Neural progenitor cell (in vitro differentiated cells): ENCODE results near the gene PDCD4. TPM values are rescaled to one million over a fixed set of nuclear protein-coding genes. Genes with fewer than 3 reads are reported as not detected.

Experiments used
- DNase-seq: peaks from one replicate; pipeline ENCODE4 v3.0.0-alpha.2; 2016; ENCODE audit warnings: low spot score
- H2AFZ ChIP-seq: fragments of 200-600 bp; sonication (generic); replicated peaks from 2 replicates; pipeline ENCODE4 v1.6.1; 2016; ENCODE audit warnings: antibody characterized with exemption
- H3F3A ChIP-seq: fragments of 200-600 bp; sonication (generic); 2 replicates; pipeline ENCODE4 v1.6.1; 2016; ENCODE audit warnings: antibody characterized with exemption, low read depth
- H3K27ac ChIP-seq: fragments of 200-600 bp; sonication (generic); 2 replicates; pipeline ENCODE4 v1.5.1; 2016; ENCODE audit warnings: mild to moderate bottlenecking
- H3K27me3 ChIP-seq: fragments of 200-600 bp; sonication (generic); 2 replicates; pipeline ENCODE4 v1.6.1; 2016; ENCODE audit warnings: mild to moderate bottlenecking, moderate library complexity
- H3K36me3 ChIP-seq: fragments of 200-600 bp; sonication (generic); 2 replicates; pipeline ENCODE4 v1.5.1; 2016
- H3K4me1 ChIP-seq: fragments of 200-600 bp; sonication (generic); 2 replicates; pipeline ENCODE4 v1.6.1; 2016; ENCODE audit warnings: mixed run types
- H3K4me2 ChIP-seq: fragments of 200-600 bp; sonication (generic); 2 replicates; pipeline ENCODE4 v1.6.1; 2016
- H3K4me3 ChIP-seq: fragments of 200-600 bp; sonication (generic); 2 replicates; pipeline ENCODE4 v1.5.1; 2016
- H3K79me2 ChIP-seq: fragments of 200-600 bp; sonication (generic); 2 replicates; pipeline ENCODE4 v1.6.1; 2016; ENCODE audit warnings: low read depth
- H3K9ac ChIP-seq: fragments of 200-600 bp; sonication (generic); 2 replicates; pipeline ENCODE4 v1.6.1; 2016
- H3K9me3 ChIP-seq: fragments of 200-600 bp; sonication (generic); 2 replicates; pipeline ENCODE4 v1.5.1; 2016; ENCODE audit warnings: low read depth
- H4K20me1 ChIP-seq: fragments of 200-600 bp; sonication (generic); 2 replicates; pipeline ENCODE4 v1.6.1; 2016; ENCODE audit warnings: low read depth
- H3K27ac Mint-ChIP-seq: 3 replicates; pipeline ENCODE4 v1.8.0; 2021; ENCODE audit warnings: mixed read lengths
- H3K27me3 Mint-ChIP-seq: 2 replicates; pipeline ENCODE4 v1.8.0; 2022; ENCODE audit warnings: low read depth, mild to moderate bottlenecking, inconsistent platforms, moderate library complexity, mixed read lengths; ENCODE audit not compliant: insufficient read depth
- H3K36me3 Mint-ChIP-seq: 3 replicates; pipeline ENCODE4 v1.8.0; 2021; ENCODE audit warnings: mixed read lengths
- H3K4me1 Mint-ChIP-seq: 3 replicates; pipeline ENCODE4 v1.8.0; 2021; ENCODE audit warnings: mixed read lengths
- H3K4me3 Mint-ChIP-seq: 3 replicates; pipeline ENCODE4 v1.8.0; 2021; ENCODE audit warnings: mild to moderate bottlenecking, moderate library complexity, mixed read lengths
- H3K9me3 Mint-ChIP-seq: 3 replicates; pipeline ENCODE4 v1.8.0; 2020; ENCODE audit warnings: mixed read lengths
- EZH2 ChIP-seq: fragments of 200-600 bp; sonication (generic); IDR thresholded peaks from 2 replicates; pipeline ENCODE4 v1.6.1; 2017; ENCODE audit warnings: antibody characterized with exemption, mild to moderate bottlenecking, moderate library complexity
- EZH2phosphoT487 ChIP-seq: fragments of 200-600 bp; sonication (generic); IDR thresholded peaks from 2 replicates; pipeline ENCODE4 v1.6.1; 2017; ENCODE audit warnings: antibody characterized with exemption
- total RNA-seq: library from RNA; depleted of rRNA; stranded (reverse); fragments of >200 nt; gene quantifications from 2 replicates; pipeline ENCODE4 v1.2.3, GENCODE V29; 2015; ENCODE audit warnings: low replicate concordance
- TF ChIP-seq, protein P1 (sequence below): fragments of 200-600 bp; sonication (generic); IDR thresholded peaks from 2 replicates; pipeline ENCODE4 v1.5.1; 2017; ENCODE audit warnings: antibody characterized with exemption, mild to moderate bottlenecking

The PDCD4 gene
- total RNA-seq, 1 donor from 2014 or later = 106 TPM

DNA sequence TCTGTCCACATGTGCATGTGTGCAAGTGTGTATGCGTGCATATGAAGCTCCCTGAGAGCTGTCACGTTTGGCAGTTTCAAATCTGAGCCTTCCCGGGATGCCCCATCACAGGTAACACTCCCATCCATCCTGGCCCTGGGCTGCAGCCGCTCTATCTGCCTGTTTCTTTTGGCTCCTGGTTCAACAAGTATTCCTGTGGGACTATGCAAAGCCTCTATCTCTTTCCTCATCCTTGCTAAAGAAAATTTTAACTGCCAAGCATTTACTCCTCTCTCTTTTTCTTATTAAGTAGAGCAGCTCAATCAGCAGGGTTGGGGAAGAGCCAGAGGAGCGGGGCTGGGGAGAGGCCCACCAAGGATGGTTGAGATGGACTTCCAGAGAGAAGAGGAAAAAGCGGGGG is 24.4 kb upstream of the PDCD4 start:
- H3K4me1 ChIP-seq = peaks cover 6% of the 10 kb centered on the region
- DNase-seq = no peak
- Mint-ChIP-seq H3K36me3 (no peaks in the 10 kb centered on the region), H3K4me3 (no peak overlapping the region), H3K27ac (peak overlapping the region; percentile 36), H3K9me3 (no peaks in the 10 kb centered on the region), H3K4me1 (peaks cover 27% of the 10 kb centered on the region), H3K27me3 (peaks cover 3% of the 10 kb centered on the region)
- H3K9me3 ChIP-seq = no peaks in the 10 kb centered on the region
- H3F3A ChIP-seq = no peaks in the 10 kb centered on the region
- H3K27me3 ChIP-seq = no peaks in the 10 kb centered on the region
- no peaks in the 10 kb centered on the region for H4K20me1 ChIP-seq
- H2AFZ ChIP-seq = peak overlapping the region; percentile 3
- H3K4me3 ChIP-seq = no peak overlapping the region
- no peak overlapping the region for H3K4me2 ChIP-seq
- TF ChIP-seq EZH2 = no peak
- no peak for TF ChIP-seq EZH2phosphoT487
- TF ChIP-seq, protein P1, sequence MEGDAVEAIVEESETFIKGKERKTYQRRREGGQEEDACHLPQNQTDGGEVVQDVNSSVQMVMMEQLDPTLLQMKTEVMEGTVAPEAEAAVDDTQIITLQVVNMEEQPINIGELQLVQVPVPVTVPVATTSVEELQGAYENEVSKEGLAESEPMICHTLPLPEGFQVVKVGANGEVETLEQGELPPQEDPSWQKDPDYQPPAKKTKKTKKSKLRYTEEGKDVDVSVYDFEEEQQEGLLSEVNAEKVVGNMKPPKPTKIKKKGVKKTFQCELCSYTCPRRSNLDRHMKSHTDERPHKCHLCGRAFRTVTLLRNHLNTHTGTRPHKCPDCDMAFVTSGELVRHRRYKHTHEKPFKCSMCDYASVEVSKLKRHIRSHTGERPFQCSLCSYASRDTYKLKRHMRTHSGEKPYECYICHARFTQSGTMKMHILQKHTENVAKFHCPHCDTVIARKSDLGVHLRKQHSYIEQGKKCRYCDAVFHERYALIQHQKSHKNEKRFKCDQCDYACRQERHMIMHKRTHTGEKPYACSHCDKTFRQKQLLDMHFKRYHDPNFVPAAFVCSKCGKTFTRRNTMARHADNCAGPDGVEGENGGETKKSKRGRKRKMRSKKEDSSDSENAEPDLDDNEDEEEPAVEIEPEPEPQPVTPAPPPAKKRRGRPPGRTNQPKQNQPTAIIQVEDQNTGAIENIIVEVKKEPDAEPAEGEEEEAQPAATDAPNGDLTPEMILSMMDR = no peak
- H3K9ac ChIP-seq = no peak overlapping the region
- no peaks in the 10 kb centered on the region for H3K36me3 ChIP-seq
- H3K79me2 ChIP-seq = no peaks in the 10 kb centered on the region
- H3K27ac ChIP-seq = no peak overlapping the region

DNA sequence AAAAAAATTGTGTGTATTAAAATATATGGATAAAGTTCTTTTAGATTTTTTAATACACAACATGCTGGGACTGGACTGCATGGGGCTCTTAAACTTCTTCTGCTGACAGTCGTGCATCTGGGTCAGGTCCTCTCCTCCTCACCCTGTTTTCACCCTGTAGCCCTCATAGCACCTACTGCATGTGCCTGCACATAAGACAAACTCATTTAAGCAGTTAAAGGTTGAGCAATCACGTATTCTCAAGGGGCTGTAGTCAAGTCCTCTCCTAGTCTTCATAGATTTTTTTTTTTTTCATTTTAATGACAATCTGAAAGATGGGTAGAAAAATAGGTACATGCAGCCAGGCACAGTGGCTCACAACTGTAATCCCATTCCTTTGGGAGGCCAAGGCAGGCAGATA is 23.6 kb upstream of the PDCD4 start:
- Histone ChIP-seq H3K9ac (no peak overlapping the region), H3K79me2 (no peaks in the 10 kb centered on the region), H3K27ac (no peak overlapping the region)

DNA sequence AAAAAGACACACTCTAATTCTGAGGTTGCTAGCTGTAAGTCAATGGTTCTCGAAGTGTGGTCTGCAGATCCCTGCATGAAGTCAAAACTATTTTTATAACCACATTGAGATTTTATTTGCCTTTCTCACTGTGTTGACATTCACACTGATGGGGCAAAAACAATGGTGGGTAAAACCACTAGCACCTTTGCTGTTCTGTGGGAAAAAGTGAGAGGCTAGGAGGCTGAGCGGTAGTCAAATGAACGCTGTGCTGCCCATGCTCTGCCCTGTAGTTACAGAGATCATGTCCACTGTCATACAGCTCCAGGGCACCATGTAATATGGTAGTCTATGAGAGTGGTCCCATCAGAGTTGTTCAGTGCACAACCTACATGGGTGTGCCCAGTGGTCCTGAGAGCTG is 21.6 kb upstream of the PDCD4 start:
- Histone ChIP-seq H2AFZ (no peak overlapping the region), H3K27me3 (no peaks in the 10 kb centered on the region), H3K9ac (no peak overlapping the region), H3K4me3 (no peak overlapping the region), H3K36me3 (no peaks in the 10 kb centered on the region), H4K20me1 (no peaks in the 10 kb centered on the region), H3K27ac (no peak overlapping the region), H3F3A (no peaks in the 10 kb centered on the region), H3K9me3 (no peaks in the 10 kb centered on the region), H3K4me2 (no peak overlapping the region), H3K79me2 (no peaks in the 10 kb centered on the region), H3K4me1 (no peaks in the 10 kb centered on the region)
- H3K9me3 Mint-ChIP-seq = no peaks in the 10 kb centered on the region
- H3K27me3 Mint-ChIP-seq = peaks cover 3% of the 10 kb centered on the region
- no peak overlapping the region for H3K27ac Mint-ChIP-seq
- no peak for DNase-seq
- no peaks in the 10 kb centered on the region for H3K36me3 Mint-ChIP-seq
- H3K4me3 Mint-ChIP-seq = no peak overlapping the region
- TF ChIP-seq EZH2 (no peak), EZH2phosphoT487 (no peak)
- TF ChIP-seq, protein P1 = no peak
- H3K4me1 Mint-ChIP-seq = peaks cover 15% of the 10 kb centered on the region

More for the DNA sequence above, 23.6 kb upstream of the PDCD4 start:
- Histone ChIP-seq H3K36me3 (no peaks in the 10 kb centered on the region), H3K4me1 (peaks cover 2% of the 10 kb centered on the region), H3F3A (no peaks in the 10 kb centered on the region), H4K20me1 (no peaks in the 10 kb centered on the region), H3K4me2 (no peak overlapping the region), H2AFZ (no peak overlapping the region), H3K9me3 (no peaks in the 10 kb centered on the region), H3K27me3 (no peaks in the 10 kb centered on the region), H3K4me3 (no peak overlapping the region)
- DNase-seq = no peak
- no peak overlapping the region for H3K4me3 Mint-ChIP-seq
- peaks cover 3% of the 10 kb centered on the region for H3K27me3 Mint-ChIP-seq
- peaks cover 20% of the 10 kb centered on the region for H3K4me1 Mint-ChIP-seq
- no peaks in the 10 kb centered on the region for H3K36me3 Mint-ChIP-seq
- TF ChIP-seq EZH2 (no peak), EZH2phosphoT487 (no peak)
- TF ChIP-seq, protein P1 = no peak
- H3K9me3 Mint-ChIP-seq = no peaks in the 10 kb centered on the region
- no peak overlapping the region for H3K27ac Mint-ChIP-seq
